ENCODE data around the gene BCO1.

Gene BCO1

DNA sequence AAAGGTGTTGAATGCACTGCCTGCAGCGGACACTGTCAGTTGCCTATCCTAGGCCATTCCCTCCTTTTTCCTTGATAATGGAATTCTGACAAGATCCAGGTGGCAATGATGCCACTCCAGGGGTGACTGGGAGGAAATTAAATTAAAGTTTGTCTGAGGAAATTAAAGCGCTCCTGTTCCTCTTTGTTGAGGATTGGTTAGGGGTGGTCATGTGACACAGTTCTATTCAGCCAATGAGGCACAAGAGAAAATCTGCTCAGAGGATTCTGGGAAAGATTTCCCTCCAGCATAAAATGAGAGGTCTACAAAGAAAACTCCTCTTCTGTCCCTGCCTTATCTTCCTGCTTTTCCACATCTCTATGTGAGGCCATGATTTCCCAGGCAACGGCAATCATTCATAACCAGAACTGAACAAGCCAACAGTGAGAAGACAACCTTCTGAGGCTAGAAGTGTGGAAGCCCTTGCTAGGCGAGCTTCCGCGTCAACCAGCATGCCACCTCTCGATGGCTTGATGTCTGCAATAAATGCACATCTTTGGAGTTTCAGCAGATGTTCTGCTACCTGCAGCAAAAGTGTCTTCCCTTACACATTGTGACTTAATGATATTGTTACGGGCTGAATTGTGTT, 5.6 kb upstream of the BCO1 start:
- no peak for DNase-seq (ENCODE audit: low read depth in 2 of 2)

- no peak for DNase-seq (ENCODE audit: low read depth in 2 of 2)
Observed at GRCh38 chr16:81237282-81237681, 1.2 kb upstream of the BCO1 start.

- no peak for DNase-seq (ENCODE audit: low read depth in 2 of 2)
Observed at GRCh38 chr16:81237942-81238295, 570 bp upstream of the BCO1 start.

DNA sequence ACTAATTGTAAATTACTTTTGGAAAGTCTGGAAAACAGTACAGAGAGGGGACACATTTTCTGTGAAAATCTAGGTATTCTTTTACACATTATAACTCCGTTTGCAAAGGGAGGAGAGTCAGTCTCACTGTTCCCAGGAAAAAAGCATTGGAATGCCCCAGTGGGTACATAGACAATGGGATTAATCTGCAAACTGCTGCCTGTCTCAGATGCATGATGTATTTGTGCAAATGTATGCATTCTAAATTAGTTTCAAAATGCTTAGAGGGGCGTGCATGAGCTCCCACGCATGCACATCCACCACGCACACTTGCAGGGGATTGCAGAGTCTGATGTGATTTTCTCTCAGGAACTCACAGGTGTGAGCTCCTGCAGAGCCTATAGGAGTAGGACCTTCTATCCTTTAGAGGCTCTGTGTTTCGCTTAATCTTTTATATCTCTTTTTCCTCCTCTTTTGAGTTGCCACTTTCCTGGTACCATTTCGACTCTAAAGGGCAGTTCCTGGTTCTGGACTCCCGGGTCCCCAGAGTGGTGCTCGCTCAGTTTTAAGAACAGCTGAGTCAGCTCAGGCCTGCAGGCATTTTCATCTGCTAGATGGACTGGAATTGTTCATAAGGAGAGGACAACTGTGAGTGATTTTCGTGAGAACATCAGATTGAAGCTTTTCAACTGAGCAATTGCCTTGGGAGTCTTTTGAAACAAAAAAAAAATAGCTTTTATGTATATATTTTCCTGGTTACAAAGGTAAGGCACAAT, 1.1 kb downstream of the BCO1 start:
- no peak for DNase-seq (ENCODE audit: low read depth in 2 of 2)

- DNase-seq (ENCODE audit: low read depth in 2 of 2) = no peak
Observed at GRCh38 chr16:81241706-81242105, 3.2 kb downstream of the BCO1 start.

GRCh38 chr16:81242977-81243618, 4.6 kb downstream of the BCO1 start:
- no peak for DNase-seq (ENCODE audit: low read depth in 2 of 2)

- no peak for DNase-seq (ENCODE audit: low read depth in 2 of 2)
Observed at GRCh38 chr16:81243942-81244341, 5.5 kb downstream of the BCO1 start.

DNA sequence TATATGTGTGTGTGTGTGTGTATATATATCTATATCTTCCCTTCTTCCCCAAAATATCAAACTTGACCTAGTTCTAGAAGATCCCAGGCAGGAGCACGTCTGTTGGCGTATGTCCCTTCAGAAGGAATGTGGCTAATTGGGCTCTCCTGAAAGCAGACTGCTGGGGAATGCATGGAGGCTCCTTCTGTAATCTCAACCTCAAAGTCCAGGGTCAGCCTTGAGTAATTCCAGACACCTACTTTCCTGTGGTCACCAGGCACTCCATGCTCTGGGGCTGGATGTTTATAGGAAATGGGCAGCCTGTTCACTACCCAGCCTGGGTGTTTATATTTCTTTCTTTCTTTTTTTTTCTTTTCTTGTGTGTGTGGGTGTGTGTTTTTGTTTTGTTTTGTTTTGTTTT, 13.4 kb downstream of the BCO1 start:
- no peak for DNase-seq (ENCODE audit: low read depth in 2 of 2)

GRCh38 chr16:81253141-81253540, 14.7 kb downstream of the BCO1 start:
- DNase-seq (ENCODE audit: low read depth in 2 of 2) = no peak

GRCh38 chr16:81254922-81255526, 16.5 kb downstream of the BCO1 start:
- DNase-seq (ENCODE audit: low read depth in 2 of 2) = no peak

DNA sequence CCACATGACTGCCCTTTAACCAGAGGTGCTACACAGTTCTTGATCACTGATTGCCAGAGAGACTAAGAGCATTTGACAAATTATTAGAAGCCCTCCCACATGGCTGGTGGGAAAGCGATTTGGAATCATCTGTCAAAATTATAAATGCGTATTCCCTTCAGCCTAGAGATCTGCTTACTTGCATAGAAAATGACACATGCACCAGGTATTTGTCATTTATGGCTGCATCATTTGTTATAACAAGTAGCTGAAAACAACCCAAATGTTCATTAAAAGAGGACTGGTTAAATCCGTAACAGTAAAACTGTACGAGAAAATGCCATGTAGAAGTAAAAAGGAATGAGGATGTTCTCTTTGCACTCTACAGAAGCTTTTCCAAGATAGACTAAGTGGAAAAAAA, 21.4 kb downstream of the BCO1 start:
- no peak for DNase-seq (ENCODE audit: low read depth in 2 of 2)

DNA sequence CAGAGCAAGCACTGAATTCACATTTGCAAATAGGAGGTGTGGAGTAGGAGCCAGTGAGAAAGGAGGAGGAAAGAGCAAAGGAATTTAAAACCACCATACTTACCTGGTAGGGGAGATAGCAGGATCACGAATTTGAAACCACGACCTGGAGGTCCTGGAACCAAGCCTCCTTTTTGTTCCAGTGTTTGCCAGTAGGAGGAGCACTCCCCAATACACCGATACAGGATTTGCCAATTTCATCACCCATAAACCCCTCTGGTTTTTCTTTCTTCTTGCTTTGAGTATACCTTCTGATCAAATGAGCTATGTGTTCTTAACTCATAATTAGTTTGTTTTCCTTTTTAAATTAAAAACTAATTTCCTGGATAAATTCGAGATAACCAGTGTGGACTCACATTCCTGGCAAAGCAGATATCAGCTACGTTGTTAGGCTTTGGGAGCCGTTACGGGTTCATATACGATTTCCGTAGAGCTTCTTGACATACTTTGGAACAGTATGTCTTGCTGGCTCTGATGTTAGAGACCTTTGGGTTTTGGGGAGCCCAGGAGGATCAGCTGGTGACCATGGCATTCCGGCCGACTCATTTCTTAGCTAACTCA, 22.7 kb downstream of the BCO1 start:
- peak in 1 of 2 donors; percentile 3 for DNase-seq (ENCODE audit: low read depth in 2 of 2)

GRCh38 chr16:81263470-81264220, 25.2 kb downstream of the BCO1 start:
- no peak for DNase-seq (ENCODE audit: low read depth in 2 of 2)

DNA sequence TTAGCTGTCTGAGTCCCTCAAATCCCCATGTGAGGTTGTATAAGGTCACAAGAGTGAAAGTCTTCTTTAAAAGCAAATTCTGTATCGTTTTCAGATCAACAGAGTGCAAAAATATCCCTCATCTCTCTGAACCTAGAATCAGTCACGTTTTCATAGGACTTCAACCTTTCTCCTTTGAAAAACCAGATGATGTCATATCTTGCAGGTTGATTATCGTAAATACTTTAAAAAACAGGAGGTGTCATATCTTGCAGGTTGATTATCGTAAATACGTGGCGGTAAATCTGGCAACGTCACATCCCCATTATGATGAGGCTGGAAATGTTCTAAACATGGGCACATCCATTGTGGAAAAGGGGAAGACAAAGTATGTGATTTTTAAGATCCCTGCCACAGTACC, 25.9 kb downstream of the BCO1 start:
- DNase-seq (ENCODE audit: low read depth in 2 of 2) = no peak

DNA sequence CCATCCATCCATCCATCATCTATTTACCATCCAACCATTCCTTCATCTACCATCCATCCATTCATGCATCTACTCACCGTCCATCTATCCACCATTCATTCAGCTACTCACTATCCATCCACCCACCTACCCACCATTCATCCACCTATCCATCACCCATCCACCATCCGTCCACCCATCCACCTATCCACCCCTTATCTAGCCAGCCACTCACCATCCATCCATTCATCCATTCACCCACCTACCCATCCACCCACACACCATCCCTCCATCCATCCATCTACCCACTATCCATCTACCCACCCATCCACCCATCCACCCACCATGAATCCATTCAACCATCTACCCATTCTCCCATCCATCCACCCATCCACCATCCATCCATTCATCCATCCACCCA, 26.6 kb downstream of the BCO1 start:
- DNase-seq (ENCODE audit: low read depth in 2 of 2) = no peak

DNA sequence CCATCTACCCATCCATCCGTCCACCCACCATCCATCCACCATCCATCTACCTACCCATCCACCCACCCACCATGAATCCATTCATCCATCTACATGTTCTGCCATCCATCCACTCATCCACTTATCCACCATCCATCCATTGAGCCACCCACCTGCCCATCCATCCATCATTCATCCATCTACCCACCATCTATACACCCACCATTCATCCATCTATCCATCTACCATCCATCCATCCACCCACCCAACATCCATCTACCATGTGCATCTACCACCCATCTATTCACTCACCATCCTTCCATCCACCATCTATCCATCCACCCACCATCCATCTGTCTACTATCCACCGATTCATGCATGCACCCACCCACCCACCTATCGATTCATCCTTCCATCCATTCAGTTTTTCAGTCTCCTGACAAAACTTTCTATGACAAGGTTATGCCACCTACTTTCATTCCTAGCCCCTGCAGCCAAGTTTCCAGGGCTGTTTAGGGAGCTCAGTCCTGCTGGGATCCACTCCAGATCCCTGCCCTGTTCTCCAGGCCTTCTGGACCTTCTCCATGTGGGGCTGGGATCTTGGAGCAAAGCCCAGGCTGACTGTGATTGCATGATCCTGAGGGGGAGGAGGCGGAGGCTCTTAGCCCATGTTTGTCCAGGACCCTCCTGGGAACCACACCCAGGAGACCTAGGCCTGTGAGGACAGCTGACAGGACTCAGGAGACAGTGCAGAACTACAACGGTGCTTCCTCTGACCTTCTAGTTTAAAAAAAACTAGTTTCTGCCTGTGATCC, 27.4 kb downstream of the BCO1 start:
- DNase-seq (ENCODE audit: low read depth in 2 of 2) = no peak

GRCh38 chr16:81266680-81267095, 28.2 kb downstream of the BCO1 start:
- no peak for DNase-seq (ENCODE audit: low read depth in 2 of 2)

DNA sequence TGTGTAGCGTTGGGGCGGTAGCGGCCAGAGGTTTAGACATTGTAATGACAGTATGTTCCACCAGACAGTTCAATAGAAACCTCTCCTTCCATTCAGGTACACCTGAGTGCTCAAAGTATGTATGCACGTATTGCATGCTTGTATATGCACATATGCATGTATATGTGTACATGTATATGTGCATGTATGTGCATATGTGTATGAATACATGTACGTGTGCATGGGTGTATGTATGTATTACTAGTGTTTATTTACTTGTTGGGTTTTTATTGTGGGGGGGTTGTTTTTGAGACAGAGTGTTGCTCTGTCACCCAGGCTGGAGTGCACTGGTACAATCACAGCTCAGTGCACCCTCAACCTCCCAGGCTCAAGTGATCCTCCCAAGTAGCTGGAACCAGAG, 30.0 kb downstream of the BCO1 start:
- DNase-seq (ENCODE audit: low read depth in 2 of 2) = no peak

- no peak for DNase-seq (ENCODE audit: low read depth in 2 of 2)
Observed at GRCh38 chr16:81273223-81273950, 34.9 kb downstream of the BCO1 start.

- DNase-seq (ENCODE audit: low read depth in 2 of 2) = no peak
Observed at GRCh38 chr16:81275064-81275532, 36.6 kb downstream of the BCO1 start.
